SJCRH30 (cell line): ENCODE results near the gene TMEM120B. TPM values are rescaled to one million over a fixed set of nuclear protein-coding genes. Genes with fewer than 3 reads are reported as not detected.

Experiments used
- DNase-seq, 2 experiments: peaks; one replicate each; pipeline ENCODE4 v3.0.0-alpha.2; 2015 to 2020
- H3K27ac ChIP-seq: fragments of 250-450 bp; sonication (Bioruptor Pico); 2 replicates; pipeline ENCODE4 v1.5.1; 2020; ENCODE audit warnings: mild to moderate bottlenecking, moderate library complexity
- H3K27me3 ChIP-seq: fragments of 250-450 bp; sonication (Bioruptor Pico); 2 replicates; pipeline ENCODE4 v1.5.1; 2020; ENCODE audit warnings: mild to moderate bottlenecking, moderate library complexity
- H3K36me3 ChIP-seq: fragments of 250-450 bp; sonication (Bioruptor Pico); 2 replicates; pipeline ENCODE4 v1.5.1; 2020; ENCODE audit warnings: mild to moderate bottlenecking, moderate library complexity
- H3K4me1 ChIP-seq: fragments of 250-450 bp; sonication (Bioruptor Pico); 2 replicates; pipeline ENCODE4 v1.5.1; 2020; ENCODE audit warnings: mild to moderate bottlenecking, moderate library complexity
- H3K4me3 ChIP-seq: fragments of 250-450 bp; sonication (Bioruptor Pico); 2 replicates; pipeline ENCODE4 v1.5.1; 2020; ENCODE audit warnings: mild to moderate bottlenecking, moderate library complexity
- H3K9me3 ChIP-seq: fragments of 250-450 bp; sonication (Bioruptor Pico); replicated peaks from 2 replicates; pipeline ENCODE4 v1.5.1; 2020; ENCODE audit warnings: mild to moderate bottlenecking, moderate library complexity
- total RNA-seq: library from RNA; depleted of rRNA; stranded (reverse); fragments of >200 nt; shearing (Covaris generic); gene quantifications from 2 replicates; pipeline ENCODE4 v1.2.3, GENCODE V29; 2014

The TMEM120B gene
- total RNA-seq, 1 experiment from 2014 or later, result 25.5 TPM

- Histone ChIP-seq H3K4me1 (peaks cover 21% of the 10 kb centered on the region), H3K36me3 (no peaks in the 10 kb centered on the region), H3K4me3 (no peak overlapping the region), H3K27ac (no peak overlapping the region), H3K9me3 (no peaks in the 10 kb centered on the region), H3K27me3 (no peaks in the 10 kb centered on the region)
- DNase-seq, result no peak
Observed at GRCh38 chr12:121769297-121769830, 56.8 kb downstream of the TMEM120B start.

GRCh38 chr12:121769831-121770301 is 57.3 kb downstream of the TMEM120B start:
- H3K4me3 ChIP-seq, result no peak overlapping the region
- no peaks in the 10 kb centered on the region for H3K36me3 ChIP-seq
- no peak overlapping the region for H3K27ac ChIP-seq
- H3K27me3 ChIP-seq, result no peaks in the 10 kb centered on the region
- H3K9me3 ChIP-seq, result no peaks in the 10 kb centered on the region
- peaks cover 21% of the 10 kb centered on the region for H3K4me1 ChIP-seq
- no peak for DNase-seq

GRCh38 chr12:121770388-121770787 is 57.8 kb downstream of the TMEM120B start:
- no peaks in the 10 kb centered on the region for H3K27me3 ChIP-seq
- DNase-seq, result no peak

GRCh38 chr12:121770813-121771625 is 58.5 kb downstream of the TMEM120B start:
- H3K4me1 ChIP-seq, result peaks cover 11% of the 10 kb centered on the region
- DNase-seq, result no peak
- H3K4me3 ChIP-seq, result no peak overlapping the region
- no peaks in the 10 kb centered on the region for H3K27me3 ChIP-seq
- H3K27ac ChIP-seq, result no peak overlapping the region
- no peaks in the 10 kb centered on the region for H3K36me3 ChIP-seq
- H3K9me3 ChIP-seq, result no peaks in the 10 kb centered on the region

More at GRCh38 chr12:121770388-121770787, 57.8 kb downstream of the TMEM120B start:
- Histone ChIP-seq H3K4me3 (no peak overlapping the region), H3K36me3 (no peaks in the 10 kb centered on the region), H3K4me1 (peaks cover 18% of the 10 kb centered on the region), H3K27ac (no peak overlapping the region), H3K9me3 (no peaks in the 10 kb centered on the region)

GRCh38 chr12:121773011-121773777 is 60.6 kb downstream of the TMEM120B start:
- peaks cover 8% of the 10 kb centered on the region; the same call in 1 of the 2 replicates for H3K4me1 ChIP-seq

GRCh38 chr12:121774968-121775474 is 62.5 kb downstream of the TMEM120B start:
- H3K4me3 ChIP-seq, result no peak overlapping the region
- H3K27me3 ChIP-seq, result no peaks in the 10 kb centered on the region
- no peak for DNase-seq
- H3K9me3 ChIP-seq, result no peaks in the 10 kb centered on the region
- H3K36me3 ChIP-seq, result 0 out of 2 replicates have a peak, but pooled peaks cover 3% of the 10 kb centered on the region
- H3K4me1 ChIP-seq, result peaks cover 8% of the 10 kb centered on the region; the same call in 1 of the 2 replicates
- H3K27ac ChIP-seq, result no peak overlapping the region; the same call in 1 of the 2 replicates

More at GRCh38 chr12:121773011-121773777, 60.6 kb downstream of the TMEM120B start:
- no peak overlapping the region for H3K27ac ChIP-seq
- H3K4me3 ChIP-seq, result no peak overlapping the region
- H3K9me3 ChIP-seq, result no peaks in the 10 kb centered on the region
- no peaks in the 10 kb centered on the region for H3K27me3 ChIP-seq
- 0 out of 2 replicates have a peak, but pooled peaks cover 3% of the 10 kb centered on the region for H3K36me3 ChIP-seq
- peak; percentile 71 to 78 for DNase-seq

- no peak overlapping the region for H3K27ac ChIP-seq
- no peak for DNase-seq
- peaks cover 8% of the 10 kb centered on the region; the same call in 1 of the 2 replicates for H3K4me1 ChIP-seq
- no peaks in the 10 kb centered on the region for H3K9me3 ChIP-seq
- 0 out of 2 replicates have a peak, but pooled peaks cover 3% of the 10 kb centered on the region for H3K36me3 ChIP-seq
- no peaks in the 10 kb centered on the region for H3K27me3 ChIP-seq
- no peak overlapping the region for H3K4me3 ChIP-seq
Observed at GRCh38 chr12:121775501-121775900, 62.9 kb downstream of the TMEM120B start.

GRCh38 chr12:121776190-121777098 is 63.9 kb downstream of the TMEM120B start:
- Histone ChIP-seq H3K4me3 (no peak overlapping the region), H3K4me1 (peaks cover 11% of the 10 kb centered on the region; the same call in 1 of the 2 replicates), H3K27me3 (no peaks in the 10 kb centered on the region), H3K9me3 (no peaks in the 10 kb centered on the region), H3K27ac (no peak overlapping the region), H3K36me3 (0 out of 2 replicates have a peak, but pooled peaks cover 3% of the 10 kb centered on the region)
- DNase-seq, result peak; percentile 62 to 75

GRCh38 chr12:121778567-121779421 is 66.2 kb downstream of the TMEM120B start:
- Histone ChIP-seq H3K4me3 (no peak overlapping the region), H3K27ac (no peak overlapping the region), H3K4me1 (peaks cover 26% of the 10 kb centered on the region), H3K36me3 (0 out of 2 replicates have a peak, but pooled peaks cover 3% of the 10 kb centered on the region), H3K27me3 (no peaks in the 10 kb centered on the region), H3K9me3 (no peaks in the 10 kb centered on the region)
- DNase-seq, result no peak

- H3K4me3 ChIP-seq, result no peak overlapping the region
- 0 out of 2 replicates have a peak, but pooled peaks cover 3% of the 10 kb centered on the region for H3K36me3 ChIP-seq
- no peaks in the 10 kb centered on the region for H3K27me3 ChIP-seq
- no peaks in the 10 kb centered on the region for H3K9me3 ChIP-seq
- H3K27ac ChIP-seq, result no peak overlapping the region
- DNase-seq, result no peak
- peaks cover 21% of the 10 kb centered on the region for H3K4me1 ChIP-seq
Observed at GRCh38 chr12:121779422-121779895, 66.9 kb downstream of the TMEM120B start.

- Histone ChIP-seq H3K9me3 (no peaks in the 10 kb centered on the region), H3K36me3 (0 out of 2 replicates have a peak, but pooled peaks cover 3% of the 10 kb centered on the region), H3K4me3 (no peak overlapping the region), H3K27me3 (no peaks in the 10 kb centered on the region), H3K4me1 (peaks cover 18% of the 10 kb centered on the region), H3K27ac (no peak overlapping the region)
- DNase-seq, result no peak
Observed at GRCh38 chr12:121780429-121780828, 67.9 kb downstream of the TMEM120B start.

GRCh38 chr12:121781484-121781997 is 69.0 kb downstream of the TMEM120B start:
- Histone ChIP-seq H3K4me1 (peaks cover 18% of the 10 kb centered on the region), H3K27ac (peak overlapping the region; percentile 55), H3K27me3 (no peaks in the 10 kb centered on the region), H3K9me3 (no peaks in the 10 kb centered on the region), H3K4me3 (no peak overlapping the region), H3K36me3 (no peaks in the 10 kb centered on the region)
- no peak for DNase-seq
